ENCODE data around the gene RHOJ.

- no peak for TF ChIP-seq CTCF (CRISPR knock-in tag; IDR thresholded peaks at IDR 0.05)
- TF ChIP-seq CBX5 (CRISPR knock-in tag; IDR thresholded peaks at IDR 0.05; ENCODE audit: borderline replicate concordance), result no peak
- no peak for TF ChIP-seq IRF9 (CRISPR knock-in tag; IDR thresholded peaks at IDR 0.05; ENCODE audit: borderline replicate concordance)
- no peak for TF ChIP-seq ZHX1 (CRISPR knock-in tag; IDR thresholded peaks at IDR 0.05; ENCODE audit: low read depth)
- no peak for TF ChIP-seq TRIM24 (CRISPR knock-in tag; IDR thresholded peaks at IDR 0.05)
- no peak for TF ChIP-seq ELF4 (CRISPR knock-in tag; IDR thresholded peaks at IDR 0.05; ENCODE audit: borderline replicate concordance)
- no peak for TF ChIP-seq ZNF737 (CRISPR knock-in tag; IDR thresholded peaks at IDR 0.05; ENCODE audit: borderline replicate concordance)
- TF ChIP-seq BCL6 (CRISPR knock-in tag; IDR thresholded peaks at IDR 0.05), result no peak
- TF ChIP-seq TBP (CRISPR knock-in tag; IDR thresholded peaks at IDR 0.05), result no peak
- no peak for TF ChIP-seq IKZF1 (IDR thresholded peaks at IDR 0.05)
- no peak for TF ChIP-seq CENPBD1 (CRISPR knock-in tag; IDR thresholded peaks at IDR 0.05; ENCODE audit: borderline replicate concordance, low read depth)
- TF ChIP-seq ZSCAN20 (CRISPR knock-in tag; IDR thresholded peaks at IDR 0.05; ENCODE audit: borderline replicate concordance), result no peak
Measured at GRCh38 chr14:63214417-63215196, 10.4 kb downstream of the RHOJ start.
